ENCODE data around the gene HTRA3. TPM values are rescaled to one million over a fixed set of nuclear protein-coding genes. Genes with fewer than 3 reads are reported as not detected.

The HTRA3 gene
- total and polyA plus RNA-seq, 2 experiments from 2014 or later = 1.3 to 3.6 TPM

GRCh38 chr4:8350352-8350751, 80.8 kb downstream of the HTRA3 start:
- Mint-ChIP-seq H3K4me1 (peaks cover 28% of the 10 kb centered on the region), H3K4me3 (no peak overlapping the region), H3K27ac (no peak overlapping the region), H3K27me3 (ENCODE audit: insufficient read depth, low read depth, poor library complexity) (peaks cover 20% of the 10 kb centered on the region), H3K9me3 (0 out of 3 replicates have a peak, but pooled peaks cover 2% of the 10 kb centered on the region), H3K36me3 (ENCODE audit: low read depth) (peaks cover 2% of the 10 kb centered on the region; the same call in 1 of the 3 replicates)
- H3K27me3 ChIP-seq (ENCODE audit: insufficient read depth) = no peaks in the 10 kb centered on the region
- ATAC-seq = no peak
- no peaks in the 10 kb centered on the region for H3F3A ChIP-seq (replicated peaks; ENCODE audit: low read depth)
- H3K36me3 ChIP-seq (ENCODE audit: insufficient read depth) = no peaks in the 10 kb centered on the region
- H3K4me2 ChIP-seq = no peak overlapping the region
- no peak overlapping the region for H2AFZ ChIP-seq
- H3K27ac ChIP-seq (ENCODE audit: low read depth) = no peak overlapping the region
- H3K79me2 ChIP-seq (replicated peaks; ENCODE audit: insufficient read depth) = no peaks in the 10 kb centered on the region
- TF ChIP-seq STAT1 (IDR thresholded peaks at IDR 0.05; ENCODE audit: unreplicated experiment) (no peak), EZH2phosphoT487 (IDR thresholded peaks at IDR 0.05; ENCODE audit: unreplicated experiment) (no peak)
- TF ChIP-seq, protein P1, sequence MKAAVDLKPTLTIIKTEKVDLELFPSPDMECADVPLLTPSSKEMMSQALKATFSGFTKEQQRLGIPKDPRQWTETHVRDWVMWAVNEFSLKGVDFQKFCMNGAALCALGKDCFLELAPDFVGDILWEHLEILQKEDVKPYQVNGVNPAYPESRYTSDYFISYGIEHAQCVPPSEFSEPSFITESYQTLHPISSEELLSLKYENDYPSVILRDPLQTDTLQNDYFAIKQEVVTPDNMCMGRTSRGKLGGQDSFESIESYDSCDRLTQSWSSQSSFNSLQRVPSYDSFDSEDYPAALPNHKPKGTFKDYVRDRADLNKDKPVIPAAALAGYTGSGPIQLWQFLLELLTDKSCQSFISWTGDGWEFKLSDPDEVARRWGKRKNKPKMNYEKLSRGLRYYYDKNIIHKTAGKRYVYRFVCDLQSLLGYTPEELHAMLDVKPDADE (IDR thresholded peaks at IDR 0.05) = no peak
- TF ChIP-seq, protein P2, sequence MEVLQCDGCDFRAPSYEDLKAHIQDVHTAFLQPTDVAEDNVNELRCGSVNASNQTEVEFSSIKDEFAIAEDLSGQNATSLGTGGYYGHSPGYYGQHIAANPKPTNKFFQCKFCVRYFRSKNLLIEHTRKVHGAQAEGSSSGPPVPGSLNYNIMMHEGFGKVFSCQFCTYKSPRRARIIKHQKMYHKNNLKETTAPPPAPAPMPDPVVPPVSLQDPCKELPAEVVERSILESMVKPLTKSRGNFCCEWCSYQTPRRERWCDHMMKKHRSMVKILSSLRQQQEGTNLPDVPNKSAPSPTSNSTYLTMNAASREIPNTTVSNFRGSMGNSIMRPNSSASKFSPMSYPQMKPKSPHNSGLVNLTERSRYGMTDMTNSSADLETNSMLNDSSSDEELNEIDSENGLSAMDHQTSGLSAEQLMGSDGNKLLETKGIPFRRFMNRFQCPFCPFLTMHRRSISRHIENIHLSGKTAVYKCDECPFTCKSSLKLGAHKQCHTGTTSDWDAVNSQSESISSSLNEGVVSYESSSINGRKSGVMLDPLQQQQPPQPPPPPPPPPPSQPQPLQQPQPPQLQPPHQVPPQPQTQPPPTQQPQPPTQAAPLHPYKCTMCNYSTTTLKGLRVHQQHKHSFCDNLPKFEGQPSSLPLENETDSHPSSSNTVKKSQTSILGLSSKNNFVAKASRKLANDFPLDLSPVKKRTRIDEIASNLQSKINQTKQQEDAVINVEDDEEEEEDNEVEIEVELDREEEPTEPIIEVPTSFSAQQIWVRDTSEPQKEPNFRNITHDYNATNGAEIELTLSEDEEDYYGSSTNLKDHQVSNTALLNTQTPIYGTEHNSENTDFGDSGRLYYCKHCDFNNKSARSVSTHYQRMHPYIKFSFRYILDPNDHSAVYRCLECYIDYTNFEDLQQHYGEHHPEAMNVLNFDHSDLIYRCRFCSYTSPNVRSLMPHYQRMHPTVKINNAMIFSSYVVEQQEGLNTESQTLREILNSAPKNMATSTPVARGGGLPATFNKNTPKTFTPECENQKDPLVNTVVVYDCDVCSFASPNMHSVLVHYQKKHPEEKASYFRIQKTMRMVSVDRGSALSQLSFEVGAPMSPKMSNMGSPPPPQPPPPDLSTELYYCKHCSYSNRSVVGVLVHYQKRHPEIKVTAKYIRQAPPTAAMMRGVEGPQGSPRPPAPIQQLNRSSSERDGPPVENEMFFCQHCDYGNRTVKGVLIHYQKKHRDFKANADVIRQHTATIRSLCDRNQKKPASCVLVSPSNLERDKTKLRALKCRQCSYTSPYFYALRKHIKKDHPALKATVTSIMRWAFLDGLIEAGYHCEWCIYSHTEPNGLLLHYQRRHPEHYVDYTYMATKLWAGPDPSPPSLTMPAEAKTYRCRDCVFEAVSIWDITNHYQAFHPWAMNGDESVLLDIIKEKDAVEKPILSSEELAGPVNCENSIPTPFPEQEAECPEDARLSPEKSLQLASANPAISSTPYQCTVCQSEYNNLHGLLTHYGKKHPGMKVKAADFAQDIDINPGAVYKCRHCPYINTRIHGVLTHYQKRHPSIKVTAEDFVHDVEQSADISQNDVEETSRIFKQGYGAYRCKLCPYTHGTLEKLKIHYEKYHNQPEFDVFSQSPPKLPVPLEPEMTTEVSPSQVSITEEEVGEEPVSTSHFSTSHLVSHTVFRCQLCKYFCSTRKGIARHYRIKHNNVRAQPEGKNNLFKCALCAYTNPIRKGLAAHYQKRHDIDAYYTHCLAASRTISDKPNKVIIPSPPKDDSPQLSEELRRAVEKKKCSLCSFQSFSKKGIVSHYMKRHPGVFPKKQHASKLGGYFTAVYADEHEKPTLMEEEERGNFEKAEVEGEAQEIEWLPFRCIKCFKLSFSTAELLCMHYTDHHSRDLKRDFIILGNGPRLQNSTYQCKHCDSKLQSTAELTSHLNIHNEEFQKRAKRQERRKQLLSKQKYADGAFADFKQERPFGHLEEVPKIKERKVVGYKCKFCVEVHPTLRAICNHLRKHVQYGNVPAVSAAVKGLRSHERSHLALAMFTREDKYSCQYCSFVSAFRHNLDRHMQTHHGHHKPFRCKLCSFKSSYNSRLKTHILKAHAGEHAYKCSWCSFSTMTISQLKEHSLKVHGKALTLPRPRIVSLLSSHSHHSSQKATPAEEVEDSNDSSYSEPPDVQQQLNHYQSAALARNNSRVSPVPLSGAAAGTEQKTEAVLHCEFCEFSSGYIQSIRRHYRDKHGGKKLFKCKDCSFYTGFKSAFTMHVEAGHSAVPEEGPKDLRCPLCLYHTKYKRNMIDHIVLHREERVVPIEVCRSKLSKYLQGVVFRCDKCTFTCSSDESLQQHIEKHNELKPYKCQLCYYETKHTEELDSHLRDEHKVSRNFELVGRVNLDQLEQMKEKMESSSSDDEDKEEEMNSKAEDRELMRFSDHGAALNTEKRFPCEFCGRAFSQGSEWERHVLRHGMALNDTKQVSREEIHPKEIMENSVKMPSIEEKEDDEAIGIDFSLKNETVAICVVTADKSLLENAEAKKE (CRISPR knock-in tag; IDR thresholded peaks at IDR 0.05) = no peak
- no peaks in the 10 kb centered on the region for H4K20me1 ChIP-seq (replicated peaks; ENCODE audit: insufficient read depth)
- no peaks in the 10 kb centered on the region; the same call in 1 of the 2 replicates for H3K4me1 ChIP-seq (ENCODE audit: insufficient read depth)
- H3K4me3 ChIP-seq = no peak overlapping the region
- peaks cover 4% of the 10 kb centered on the region; the same call in 1 of the 2 replicates for H3K9me2 ChIP-seq (ENCODE audit: insufficient read depth)
- DNase-seq (ENCODE audit: low spot score) = no peak
